ENCODE data around the gene FBXO31. TPM values are rescaled to one million over a fixed set of nuclear protein-coding genes. Genes with fewer than 3 reads are reported as not detected.

Gene FBXO31
- total RNA-seq, 6 donors from 2014 or later: 15.9 to 103 (median 31.4) TPM

- no peaks in the 10 kb centered on the region for H3K9me3 ChIP-seq
- H3K4me1 ChIP-seq: no peaks in the 10 kb centered on the region
- TF ChIP-seq POLR2A (IDR thresholded peaks at IDR 0.05): no peak
- no peak for TF ChIP-seq EP300 (IDR thresholded peaks at IDR 0.05)
- no peak for TF ChIP-seq POLR2AphosphoS5 (IDR thresholded peaks at IDR 0.05)
- TF ChIP-seq, protein P1, sequence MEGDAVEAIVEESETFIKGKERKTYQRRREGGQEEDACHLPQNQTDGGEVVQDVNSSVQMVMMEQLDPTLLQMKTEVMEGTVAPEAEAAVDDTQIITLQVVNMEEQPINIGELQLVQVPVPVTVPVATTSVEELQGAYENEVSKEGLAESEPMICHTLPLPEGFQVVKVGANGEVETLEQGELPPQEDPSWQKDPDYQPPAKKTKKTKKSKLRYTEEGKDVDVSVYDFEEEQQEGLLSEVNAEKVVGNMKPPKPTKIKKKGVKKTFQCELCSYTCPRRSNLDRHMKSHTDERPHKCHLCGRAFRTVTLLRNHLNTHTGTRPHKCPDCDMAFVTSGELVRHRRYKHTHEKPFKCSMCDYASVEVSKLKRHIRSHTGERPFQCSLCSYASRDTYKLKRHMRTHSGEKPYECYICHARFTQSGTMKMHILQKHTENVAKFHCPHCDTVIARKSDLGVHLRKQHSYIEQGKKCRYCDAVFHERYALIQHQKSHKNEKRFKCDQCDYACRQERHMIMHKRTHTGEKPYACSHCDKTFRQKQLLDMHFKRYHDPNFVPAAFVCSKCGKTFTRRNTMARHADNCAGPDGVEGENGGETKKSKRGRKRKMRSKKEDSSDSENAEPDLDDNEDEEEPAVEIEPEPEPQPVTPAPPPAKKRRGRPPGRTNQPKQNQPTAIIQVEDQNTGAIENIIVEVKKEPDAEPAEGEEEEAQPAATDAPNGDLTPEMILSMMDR (IDR thresholded peaks at IDR 0.05): no peak
- WGBS, 2 donors: 95 to 96% methylated on average over 13 to 17 of the region's 17 CpGs
- ATAC-seq (ENCODE audit: low FRiP score in 2 of 2): no peak
- H3K4me3 ChIP-seq: no peak overlapping the region
- peaks cover 6 to 27% (median 10%) of the 10 kb centered on the region in 4 donors for H3K36me3 ChIP-seq
- H3K27me3 ChIP-seq: no peaks in the 10 kb centered on the region
- DNase-seq: peak in 1 of 2 donors; percentile 57
- H3K27ac ChIP-seq: no peak overlapping the region
These were observed 30.0 kb downstream of the FBXO31 start for GRCh38 chr16:87353613-87354012.

DNA sequence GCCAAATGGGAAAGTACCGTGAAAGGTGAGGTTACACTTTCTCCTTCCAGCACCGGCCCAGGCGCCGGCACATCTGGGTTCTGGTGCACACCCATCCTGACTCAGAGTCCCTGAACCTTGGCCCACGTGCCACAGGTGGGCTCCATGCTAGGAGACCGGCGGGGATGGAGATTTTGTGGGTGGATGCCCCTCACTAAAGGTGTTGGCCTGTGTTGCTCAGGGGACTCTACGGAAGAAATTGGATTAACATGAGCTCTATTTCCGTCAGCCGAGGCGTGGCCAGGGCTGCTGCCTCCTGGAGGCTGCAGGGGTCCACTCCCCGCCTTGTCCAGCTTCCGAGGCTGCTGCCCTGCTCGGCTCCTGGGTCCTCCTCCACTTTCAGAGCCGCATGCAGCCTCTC is 30.8 kb downstream of the FBXO31 start:
- no peaks in the 10 kb centered on the region for H3K4me1 ChIP-seq
- TF ChIP-seq EP300 (IDR thresholded peaks at IDR 0.05) (no peak), POLR2A (IDR thresholded peaks at IDR 0.05) (no peak), POLR2AphosphoS5 (IDR thresholded peaks at IDR 0.05) (no peak)
- TF ChIP-seq, protein P1 (IDR thresholded peaks at IDR 0.05): no peak
- no peaks in the 10 kb centered on the region for H3K27me3 ChIP-seq
- H3K27ac ChIP-seq: no peak overlapping the region
- peaks cover 0 to 23% (median 3%) of the 10 kb centered on the region in 4 donors for H3K36me3 ChIP-seq
- 91 to 94% methylated on average over 6 to 15 of the region's 15 CpGs for WGBS, 2 donors
- no peak overlapping the region for H3K4me3 ChIP-seq
- ATAC-seq (ENCODE audit: low FRiP score in 2 of 2): no peak
- DNase-seq: peak in 1 of 2 donors; percentile 57
- no peaks in the 10 kb centered on the region for H3K9me3 ChIP-seq

- no peak for ATAC-seq (ENCODE audit: low FRiP score in 2 of 2)
- DNase-seq: no peak
- Histone ChIP-seq H3K4me1 (no peaks in the 10 kb centered on the region), H3K9me3 (no peaks in the 10 kb centered on the region), H3K4me3 (no peak overlapping the region), H3K27me3 (no peaks in the 10 kb centered on the region), H3K27ac (no peak overlapping the region), H3K36me3 (peaks cover 0 to 16% (median 5%) of the 10 kb centered on the region in 4 donors)
- WGBS, 2 donors: 76 to 81% methylated on average over 9 of the region's 9 CpGs
- no peak for TF ChIP-seq EP300 (IDR thresholded peaks at IDR 0.05)
- no peak for TF ChIP-seq POLR2AphosphoS5 (IDR thresholded peaks at IDR 0.05)
- TF ChIP-seq, protein P1 (IDR thresholded peaks at IDR 0.05): no peak
- TF ChIP-seq POLR2A (IDR thresholded peaks at IDR 0.05): no peak
These were observed 32.3 kb downstream of the FBXO31 start for GRCh38 chr16:87351320-87351698.

DNA sequence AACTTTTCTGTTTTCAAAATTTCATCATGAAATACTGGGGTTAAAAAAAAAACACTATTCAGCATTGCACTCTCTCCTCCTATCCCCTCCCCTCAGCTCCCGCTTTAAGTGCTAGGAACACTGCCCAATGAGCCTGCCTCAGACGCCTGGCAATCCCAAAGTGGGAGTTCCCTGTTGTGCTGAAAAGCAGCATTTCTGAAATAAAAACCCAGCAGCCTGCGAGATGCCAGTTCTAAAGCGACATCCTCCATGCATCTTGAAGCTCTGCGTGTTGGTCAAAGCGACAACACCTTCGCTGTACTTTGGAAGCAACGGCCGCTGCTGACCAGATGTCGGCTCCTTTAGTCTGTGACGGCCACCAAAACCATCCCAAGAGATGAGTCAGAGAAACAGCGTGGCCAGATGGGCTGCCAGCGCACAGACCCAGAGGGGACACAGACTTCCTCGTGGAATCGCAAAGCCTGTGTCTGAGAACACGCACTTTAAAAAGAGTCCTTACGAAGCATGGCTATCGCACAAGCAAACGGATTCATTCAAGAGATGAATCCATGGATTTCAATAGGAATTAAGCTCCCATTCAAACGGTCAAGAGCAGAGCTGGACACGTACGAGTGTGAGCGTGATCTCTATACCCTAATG is 32.8 kb downstream of the FBXO31 start:
- Histone ChIP-seq H3K9me3 (no peaks in the 10 kb centered on the region), H3K4me1 (peaks cover 0 to 3% (median 0%) of the 10 kb centered on the region in 4 donors), H3K4me3 (no peak overlapping the region), H3K36me3 (peaks cover 0 to 20% (median 5%) of the 10 kb centered on the region in 4 donors), H3K27me3 (no peaks in the 10 kb centered on the region), H3K27ac (no peak overlapping the region)
- 79 to 85% methylated on average over 22 to 23 of the region's 23 CpGs for WGBS, 2 donors
- ATAC-seq (ENCODE audit: low FRiP score in 2 of 2): peak in 1 of 2 donors; percentile 58
- no peak for DNase-seq
- TF ChIP-seq EP300 (IDR thresholded peaks at IDR 0.05): no peak
- TF ChIP-seq, protein P1 (IDR thresholded peaks at IDR 0.05): no peak
- no peak for TF ChIP-seq POLR2A (IDR thresholded peaks at IDR 0.05)
- TF ChIP-seq POLR2AphosphoS5 (IDR thresholded peaks at IDR 0.05): no peak

GRCh38 chr16:87350031-87350430 is 33.5 kb downstream of the FBXO31 start:
- H3K4me1 ChIP-seq: peaks cover 4 to 10% (median 7%) of the 10 kb centered on the region in 4 donors
- TF ChIP-seq EP300 (IDR thresholded peaks at IDR 0.05): no peak
- no peak for TF ChIP-seq POLR2A (IDR thresholded peaks at IDR 0.05)
- no peak for TF ChIP-seq POLR2AphosphoS5 (IDR thresholded peaks at IDR 0.05)
- TF ChIP-seq, protein P1 (IDR thresholded peaks at IDR 0.05): no peak
- no peak for ATAC-seq (ENCODE audit: low FRiP score in 2 of 2)
- H3K9me3 ChIP-seq: no peaks in the 10 kb centered on the region
- H3K4me3 ChIP-seq: no peak overlapping the region
- peaks cover 0 to 21% (median 5%) of the 10 kb centered on the region in 4 donors for H3K36me3 ChIP-seq
- DNase-seq: no peak
- no peaks in the 10 kb centered on the region for H3K27me3 ChIP-seq
- whole genome bisulfite sequencing, 2 donors: 87 to 93% methylated on average over 7 to 8 of the region's 8 CpGs
- H3K27ac ChIP-seq: no peak overlapping the region
